Activated gamma-delta T cell (primary cell): ENCODE results near the gene KREMEN1.
A peak's percentile ranks its signal among the peaks of the same experiment; 100 is the strongest.

Experiments
- DNase-seq: peaks from one replicate; lab custom pipeline; 2025; lab: John Stamatoyannopoulos, UW

Gene KREMEN1

GRCh38 chr22:29048822-29049654 is 23.8 kb upstream of the KREMEN1 start:
- no peak for DNase-seq

DNA sequence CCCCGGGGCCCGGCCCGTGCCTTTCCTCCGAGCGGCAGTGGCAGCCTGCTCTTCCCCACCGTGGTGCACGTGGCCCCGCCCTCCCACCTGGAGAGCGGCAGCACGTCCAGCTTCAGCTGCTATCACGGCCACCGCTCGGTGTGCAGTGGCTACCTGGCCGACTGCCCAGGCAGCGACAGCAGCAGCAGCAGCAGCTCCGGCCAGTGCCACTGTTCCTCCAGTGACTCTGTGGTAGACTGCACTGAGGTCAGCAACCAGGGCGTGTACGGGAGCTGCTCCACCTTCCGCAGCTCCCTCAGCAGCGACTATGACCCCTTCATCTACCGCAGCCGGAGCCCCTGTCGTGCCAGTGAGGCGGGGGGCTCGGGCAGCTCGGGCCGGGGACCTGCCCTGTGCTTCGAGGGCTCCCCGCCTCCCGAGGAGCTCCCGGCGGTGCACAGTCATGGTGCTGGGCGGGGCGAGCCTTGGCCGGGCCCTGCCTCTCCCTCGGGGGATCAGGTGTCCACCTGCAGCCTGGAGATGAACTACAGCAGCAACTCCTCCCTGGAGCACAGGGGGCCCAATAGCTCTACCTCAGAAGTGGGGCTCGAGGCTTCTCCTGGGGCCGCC is 23.1 kb upstream of the KREMEN1 start:
- DNase-seq = no peak

- no peak for DNase-seq
Measured at GRCh38 chr22:29050457-29050856, 22.4 kb upstream of the KREMEN1 start.

DNA sequence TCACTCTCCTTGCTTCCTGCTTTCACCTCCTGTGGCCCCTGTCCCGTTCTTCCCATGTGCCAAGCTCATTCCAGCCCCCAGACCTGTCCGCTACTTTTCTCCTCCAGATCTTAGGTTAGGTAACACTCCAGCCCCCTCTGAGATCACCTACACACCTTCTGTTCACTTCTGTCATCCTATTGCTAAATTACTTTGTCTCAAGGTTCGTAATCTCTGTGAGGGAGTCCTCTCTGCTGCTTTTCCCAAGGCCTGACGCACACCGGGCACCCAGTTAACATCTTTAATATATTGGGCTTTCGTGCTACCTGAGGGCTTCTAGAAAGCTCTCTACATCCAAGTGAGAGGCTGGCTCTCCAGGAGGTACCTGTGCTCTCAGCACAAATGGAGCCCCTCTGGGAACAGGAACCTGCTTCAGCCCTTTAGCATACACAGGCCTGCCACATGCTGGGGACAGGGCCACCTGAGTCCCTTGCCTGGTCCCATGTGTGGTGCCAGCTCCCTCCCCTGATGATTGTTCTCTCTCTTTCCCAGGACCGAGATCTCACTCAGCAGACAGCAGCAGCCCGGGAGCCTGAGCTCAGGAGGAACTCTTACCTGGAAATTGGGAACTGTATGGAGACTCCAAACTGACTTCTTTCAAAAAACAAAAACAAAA is 19.7 kb upstream of the KREMEN1 start:
- DNase-seq = no peak

- no peak for DNase-seq
Measured at GRCh38 chr22:29054251-29054767, 18.5 kb upstream of the KREMEN1 start.

GRCh38 chr22:29055192-29055830 is 17.5 kb upstream of the KREMEN1 start:
- DNase-seq = no peak

GRCh38 chr22:29056472-29056871 is 16.4 kb upstream of the KREMEN1 start:
- no peak for DNase-seq

DNA sequence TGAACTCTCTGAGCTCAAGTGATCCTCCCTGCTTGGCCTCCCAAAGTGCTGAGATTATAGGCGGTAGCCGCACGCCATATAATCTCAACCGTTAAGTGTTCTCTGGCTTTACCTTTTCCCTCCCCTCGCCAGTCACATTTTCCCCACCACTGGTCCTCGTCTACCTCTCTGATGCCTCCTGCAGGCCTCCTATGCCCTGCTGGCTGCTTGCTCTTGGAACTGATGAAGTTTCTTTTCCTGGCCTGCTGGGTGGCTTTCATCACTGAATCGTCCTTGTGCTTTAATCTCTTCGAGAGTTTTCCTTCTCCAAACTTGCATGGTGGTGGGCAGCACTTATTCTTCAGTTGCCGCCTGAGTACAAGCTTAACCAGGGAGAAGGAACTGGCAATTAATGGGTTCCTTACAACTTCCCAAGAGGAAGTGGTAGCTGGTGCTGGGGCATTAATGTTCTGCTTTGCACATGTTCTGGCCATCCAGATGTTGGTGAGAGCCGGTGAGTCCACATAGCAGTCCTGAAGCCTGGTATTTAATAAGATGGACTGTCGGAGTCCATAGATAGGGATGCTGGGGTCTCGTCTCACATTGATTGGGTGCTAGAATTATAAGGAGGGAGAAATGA is 12.5 kb upstream of the KREMEN1 start:
- no peak for DNase-seq

DNA sequence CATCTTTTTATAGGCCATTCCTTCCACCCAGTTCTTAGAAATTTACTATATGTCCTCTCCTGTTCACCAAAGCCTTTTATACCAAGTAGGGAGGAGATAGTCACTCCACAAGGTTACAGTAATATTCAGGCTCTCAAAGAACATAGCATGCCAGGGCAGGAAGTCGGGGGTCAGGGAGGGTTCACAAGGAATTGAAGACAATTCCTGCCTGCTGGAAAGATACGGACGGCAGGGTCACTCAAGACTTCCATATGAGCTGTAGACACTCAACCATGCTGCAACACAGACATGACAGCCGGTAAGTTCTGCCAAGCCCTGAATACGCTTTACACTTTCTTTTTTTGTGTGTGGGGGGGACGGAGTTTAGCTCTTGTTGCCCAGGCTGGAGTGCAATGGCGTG is 11.9 kb upstream of the KREMEN1 start:
- DNase-seq = no peak

DNA sequence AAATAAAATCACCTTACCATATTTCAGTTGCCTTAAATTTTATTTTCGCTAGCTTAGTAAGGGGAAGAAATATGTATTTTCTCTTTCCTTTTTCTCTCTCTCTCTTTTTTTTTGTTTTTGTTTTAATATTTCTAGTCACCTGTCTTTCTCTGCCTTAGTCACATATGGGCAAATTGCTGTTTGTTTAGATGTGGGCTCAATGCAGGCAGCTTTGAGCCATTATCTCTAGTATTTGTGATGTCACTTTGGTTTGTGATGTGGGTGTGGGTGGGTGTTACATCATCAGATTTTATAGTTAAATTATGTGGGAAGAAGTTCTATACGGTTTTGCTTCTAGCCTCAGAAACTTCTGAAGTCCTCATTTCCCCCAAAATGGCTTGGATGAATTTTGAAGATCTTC is 11.1 kb upstream of the KREMEN1 start, which contains the start of gene C22orf31:
Gene C22orf31 (minus strand): TSS at position 59 of the 400 bp plus-strand sequence. CDS start 39 bp downstream, at position 20.
- DNase-seq = no peak

GRCh38 chr22:29062286-29062821 is 10.5 kb upstream of the KREMEN1 start:
- no peak for DNase-seq

- DNase-seq = no peak
Measured at GRCh38 chr22:29065468-29066190, 7.2 kb upstream of the KREMEN1 start.

DNA sequence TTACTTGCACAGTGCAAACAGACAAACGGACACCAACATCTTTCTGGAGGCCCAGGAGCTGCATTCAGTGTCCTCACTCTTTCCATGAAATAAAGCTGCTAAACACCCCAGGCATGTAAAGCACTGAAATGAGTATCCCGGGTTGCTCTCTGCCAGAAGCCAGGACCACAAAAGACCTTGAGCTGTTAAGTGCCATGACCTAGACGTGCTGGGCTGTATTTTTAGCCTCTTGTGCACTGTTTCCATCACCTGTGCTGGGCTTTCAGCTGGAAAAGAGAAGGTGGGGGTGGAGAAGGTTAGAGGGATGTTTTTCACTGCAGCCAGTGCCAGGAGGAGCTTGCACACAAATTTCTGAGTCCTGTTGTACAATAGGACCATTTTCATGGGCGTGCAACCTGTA is 3.4 kb upstream of the KREMEN1 start:
- no peak for DNase-seq

- no peak for DNase-seq
Measured at GRCh38 chr22:29070490-29070889, 2.3 kb upstream of the KREMEN1 start.

DNA sequence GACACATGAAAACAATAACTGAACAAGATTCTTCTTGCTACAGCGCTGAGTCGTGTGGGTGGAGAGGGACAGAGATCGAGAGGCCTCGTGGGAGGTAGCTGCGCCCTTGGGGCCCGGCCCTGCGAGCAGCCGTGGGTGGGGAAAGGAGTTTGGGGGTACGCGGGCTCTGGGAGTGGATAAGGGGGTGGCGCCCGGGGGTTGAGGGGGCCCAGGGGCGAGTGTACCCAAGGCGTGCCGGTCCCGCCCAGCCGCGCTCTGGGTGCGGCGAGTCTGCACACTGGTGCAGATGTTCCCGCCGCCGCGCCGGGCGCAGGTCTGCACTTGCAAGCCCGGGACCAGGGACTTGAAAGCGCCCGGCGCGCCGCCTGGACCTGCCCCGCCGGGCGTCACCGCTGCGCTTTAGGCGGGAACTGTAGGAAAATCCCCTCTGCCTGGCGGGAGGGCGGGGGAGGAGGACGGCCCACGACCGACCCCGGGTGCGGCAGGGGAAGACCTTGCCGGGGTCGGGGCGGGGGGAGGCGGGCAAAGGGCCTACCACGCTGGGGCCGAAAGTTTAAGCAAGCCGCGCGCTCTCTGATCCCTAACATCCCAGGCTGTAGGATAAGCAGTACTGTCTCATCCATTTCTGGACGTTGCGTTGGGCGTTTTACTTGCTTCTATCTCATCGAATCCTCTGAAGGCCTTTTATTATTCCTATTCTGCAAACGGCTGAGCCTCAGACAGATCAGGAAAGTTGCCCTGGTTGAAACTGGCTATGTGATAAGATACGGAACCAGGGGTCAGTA is 1.4 kb upstream of the KREMEN1 start:
- no peak for DNase-seq

DNA sequence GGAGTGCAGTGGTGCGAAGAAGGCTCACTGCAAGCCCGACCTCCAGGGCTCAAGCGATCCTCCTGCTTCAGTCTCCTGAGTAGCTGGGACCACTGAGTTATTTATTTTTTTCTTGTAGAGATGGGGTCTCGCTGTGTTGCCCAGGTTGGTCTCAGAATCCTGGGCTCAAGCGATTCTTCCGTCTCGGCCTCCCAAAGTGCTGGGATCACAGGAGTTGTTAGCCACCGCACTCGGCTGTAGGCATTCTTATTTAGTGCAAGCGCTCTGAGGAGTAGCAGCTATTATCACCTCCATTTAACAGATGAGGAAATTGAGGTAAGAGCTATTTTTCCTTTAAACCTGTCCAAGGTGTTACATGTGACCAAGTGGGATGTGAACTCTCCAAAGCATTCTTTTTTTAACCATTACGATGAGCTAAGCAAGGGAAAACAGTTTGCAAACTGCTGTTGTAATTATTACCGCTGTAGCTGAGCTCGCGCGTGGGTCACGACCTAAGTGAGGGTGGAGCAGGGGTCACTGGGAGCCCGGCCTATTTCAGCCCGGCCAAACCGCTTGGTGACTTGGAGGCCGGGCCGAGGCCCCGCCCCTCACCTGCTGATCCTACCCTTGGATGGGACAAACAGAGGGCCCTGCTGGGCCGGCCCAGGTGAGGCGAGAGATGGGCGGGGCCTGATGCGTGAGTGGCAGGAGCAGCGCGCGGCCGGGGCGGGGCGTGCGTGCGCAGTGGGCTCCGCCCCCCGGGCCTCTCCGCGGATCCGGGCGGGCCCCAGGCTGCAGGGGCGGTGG is 449 bp upstream of the KREMEN1 start:
- DNase-seq = peak; percentile 59

DNA sequence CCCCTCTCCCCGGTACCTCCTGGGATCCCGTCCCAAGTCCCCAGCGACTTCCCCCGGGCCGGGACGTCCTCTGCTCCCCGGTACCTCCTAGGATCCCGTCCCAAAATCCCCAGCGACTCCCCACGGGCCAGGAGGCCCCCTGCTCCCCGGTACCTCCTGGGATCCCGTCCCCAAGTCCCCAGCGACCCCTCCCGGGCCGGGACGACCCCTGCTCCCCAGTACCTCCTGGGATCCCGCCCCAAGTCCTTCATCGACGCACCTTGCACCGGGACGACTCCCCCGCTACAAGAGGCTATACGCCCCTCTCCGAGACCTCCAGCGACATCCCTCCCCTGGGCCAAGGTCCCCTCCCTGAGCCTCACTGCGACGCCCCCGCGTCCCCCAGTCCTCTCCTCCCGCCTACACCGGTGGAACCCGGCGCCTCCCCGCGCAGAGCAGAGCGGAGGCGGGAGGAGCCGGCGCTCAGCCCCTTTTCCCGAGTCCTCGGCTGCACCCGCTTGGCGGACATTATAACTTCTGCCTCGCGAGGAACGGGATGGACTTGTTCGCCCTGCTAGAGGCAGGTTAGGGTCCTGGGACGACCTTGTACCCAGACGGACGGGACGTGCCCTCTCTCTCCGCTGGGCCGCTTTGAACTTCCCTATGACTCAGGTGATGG is 912 bp downstream of the KREMEN1 start:
- no peak for DNase-seq

GRCh38 chr22:29074276-29074772 is 1.5 kb downstream of the KREMEN1 start:
- DNase-seq = no peak
